ENCODE results near the gene MARCHF4. TPM values are rescaled to one million over a fixed set of nuclear protein-coding genes. Genes with fewer than 3 reads are reported as not detected.

The MARCHF4 gene
- total and polyA plus RNA-seq, 3 donors from 2014 or later = 0.09 to 0.16 (median 0.12) TPM

GRCh38 chr2:216354306-216354705 is 18.0 kb downstream of the MARCHF4 start:
- 80 to 84% methylated on average over 4 of the region's 4 CpGs for WGBS, 2 donors
- H3K9me3 ChIP-seq = no peaks in the 10 kb centered on the region
- no peak overlapping the region for H3K4me3 ChIP-seq
- no peak for DNase-seq
- TF ChIP-seq POLR2A (IDR thresholded peaks at IDR 0.05) = no peak
- TF ChIP-seq, protein P1, sequence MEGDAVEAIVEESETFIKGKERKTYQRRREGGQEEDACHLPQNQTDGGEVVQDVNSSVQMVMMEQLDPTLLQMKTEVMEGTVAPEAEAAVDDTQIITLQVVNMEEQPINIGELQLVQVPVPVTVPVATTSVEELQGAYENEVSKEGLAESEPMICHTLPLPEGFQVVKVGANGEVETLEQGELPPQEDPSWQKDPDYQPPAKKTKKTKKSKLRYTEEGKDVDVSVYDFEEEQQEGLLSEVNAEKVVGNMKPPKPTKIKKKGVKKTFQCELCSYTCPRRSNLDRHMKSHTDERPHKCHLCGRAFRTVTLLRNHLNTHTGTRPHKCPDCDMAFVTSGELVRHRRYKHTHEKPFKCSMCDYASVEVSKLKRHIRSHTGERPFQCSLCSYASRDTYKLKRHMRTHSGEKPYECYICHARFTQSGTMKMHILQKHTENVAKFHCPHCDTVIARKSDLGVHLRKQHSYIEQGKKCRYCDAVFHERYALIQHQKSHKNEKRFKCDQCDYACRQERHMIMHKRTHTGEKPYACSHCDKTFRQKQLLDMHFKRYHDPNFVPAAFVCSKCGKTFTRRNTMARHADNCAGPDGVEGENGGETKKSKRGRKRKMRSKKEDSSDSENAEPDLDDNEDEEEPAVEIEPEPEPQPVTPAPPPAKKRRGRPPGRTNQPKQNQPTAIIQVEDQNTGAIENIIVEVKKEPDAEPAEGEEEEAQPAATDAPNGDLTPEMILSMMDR (IDR thresholded peaks at IDR 0.05) = no peak
- no peaks in the 10 kb centered on the region for H3K27me3 ChIP-seq
- no peaks in the 10 kb centered on the region for H3K36me3 ChIP-seq (ENCODE audit: low read depth, missing control alignments)
- H3K27ac ChIP-seq = no peak overlapping the region
- intact Hi-C loops (cut with DNase I; ENCODE audit: low total_unique reads) = no loop called here
- H3K4me1 ChIP-seq = no peaks in the 10 kb centered on the region

- Histone ChIP-seq H3K4me1 (no peaks in the 10 kb centered on the region), H3K36me3 (ENCODE audit: low read depth, missing control alignments) (no peaks in the 10 kb centered on the region), H3K4me3 (no peak overlapping the region), H3K27ac (no peak overlapping the region), H3K9me3 (no peaks in the 10 kb centered on the region), H3K27me3 (no peaks in the 10 kb centered on the region)
- no peak for TF ChIP-seq POLR2A (IDR thresholded peaks at IDR 0.05)
- TF ChIP-seq, protein P1 (IDR thresholded peaks at IDR 0.05) = no peak
- 71 to 72% methylated on average over 5 of the region's 5 CpGs for WGBS, 2 donors
- intact Hi-C loops (cut with DNase I; ENCODE audit: low total_unique reads) = no loop called here
- no peak for DNase-seq
Observed at GRCh38 chr2:216352653-216353270, 19.5 kb downstream of the MARCHF4 start.

DNA sequence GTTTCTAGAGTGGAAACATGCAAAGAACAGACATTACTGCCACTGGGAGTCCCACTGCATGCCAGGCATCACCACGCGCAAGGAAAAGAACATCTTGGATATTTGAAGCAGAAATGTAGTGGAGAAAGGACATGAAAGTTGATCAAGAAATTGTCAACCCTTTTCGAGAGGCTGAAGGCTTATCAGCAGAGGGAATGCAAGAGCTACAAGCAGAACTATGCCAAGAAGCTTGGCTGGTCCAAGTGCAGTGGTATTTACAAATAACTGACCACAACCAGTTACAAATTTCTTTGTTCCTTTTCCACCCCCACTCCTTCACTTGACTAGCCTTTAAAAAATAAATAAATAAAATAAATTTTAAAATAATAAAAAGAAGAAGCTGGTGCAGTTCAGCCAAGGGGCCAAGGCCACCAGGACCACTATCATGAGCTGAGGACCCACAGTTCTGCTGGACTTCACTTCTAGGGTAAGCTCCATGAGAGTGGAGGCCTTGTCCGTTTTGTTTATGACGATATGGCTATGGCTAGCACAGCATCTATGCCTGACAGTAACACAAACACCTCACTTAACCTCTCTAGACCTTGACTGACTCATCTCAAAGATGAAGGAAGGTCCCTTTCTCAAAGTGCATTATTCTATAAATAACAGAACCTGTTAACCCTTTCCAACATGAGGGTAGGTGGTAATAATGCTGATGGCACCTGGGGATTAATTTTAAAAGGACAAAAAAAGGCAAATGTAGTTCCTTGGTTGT is 20.9 kb downstream of the MARCHF4 start:
- no peaks in the 10 kb centered on the region for H3K4me1 ChIP-seq
- no peaks in the 10 kb centered on the region for H3K36me3 ChIP-seq (ENCODE audit: low read depth, missing control alignments)
- no peak overlapping the region for H3K27ac ChIP-seq
- H3K9me3 ChIP-seq = no peaks in the 10 kb centered on the region
- intact Hi-C loops (cut with DNase I; ENCODE audit: low total_unique reads) = no loop called here
- no peak for DNase-seq
- no peak for TF ChIP-seq POLR2A (IDR thresholded peaks at IDR 0.05)
- TF ChIP-seq, protein P1 (IDR thresholded peaks at IDR 0.05) = no peak
- no peaks in the 10 kb centered on the region for H3K27me3 ChIP-seq
- 74 to 82% methylated on average over 5 of the region's 5 CpGs for WGBS, 2 donors
- no peak overlapping the region for H3K4me3 ChIP-seq

- no peaks in the 10 kb centered on the region for H3K36me3 ChIP-seq (ENCODE audit: low read depth, missing control alignments)
- no peaks in the 10 kb centered on the region for H3K4me1 ChIP-seq
- TF ChIP-seq, protein P1 (IDR thresholded peaks at IDR 0.05) = no peak
- TF ChIP-seq POLR2A (IDR thresholded peaks at IDR 0.05) = no peak
- no peak overlapping the region for H3K4me3 ChIP-seq
- intact Hi-C loops (cut with DNase I; ENCODE audit: low total_unique reads) = no loop called here
- WGBS, 2 donors = 90 to 93% methylated on average over 3 of the region's 3 CpGs
- H3K27ac ChIP-seq = no peak overlapping the region
- no peaks in the 10 kb centered on the region for H3K27me3 ChIP-seq
- DNase-seq = no peak
- no peaks in the 10 kb centered on the region for H3K9me3 ChIP-seq
Observed at GRCh38 chr2:216350214-216350791, 22.0 kb downstream of the MARCHF4 start.
